ENCODE data around the gene ITGA2.

DNA sequence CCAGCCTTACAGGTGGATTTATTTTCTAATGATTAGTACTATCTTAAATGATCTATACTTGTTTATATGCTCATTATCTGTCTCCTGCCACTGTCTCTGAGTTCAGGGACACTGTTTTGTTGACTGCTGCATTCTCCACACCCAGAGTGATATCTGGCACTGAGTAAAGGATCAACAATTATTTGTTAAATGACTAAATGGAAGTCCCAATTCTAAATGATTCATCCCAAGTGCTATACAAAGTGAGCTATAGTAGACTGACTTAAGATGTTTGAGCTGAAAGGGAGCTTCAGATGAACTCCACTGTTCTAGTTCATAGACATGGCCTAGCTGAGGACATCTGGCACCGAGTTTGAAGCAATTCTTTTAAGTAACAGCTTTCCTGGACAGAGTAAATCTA lies 40.5 kb downstream of the ITGA2 start:
- TF ChIP-seq, protein P1, sequence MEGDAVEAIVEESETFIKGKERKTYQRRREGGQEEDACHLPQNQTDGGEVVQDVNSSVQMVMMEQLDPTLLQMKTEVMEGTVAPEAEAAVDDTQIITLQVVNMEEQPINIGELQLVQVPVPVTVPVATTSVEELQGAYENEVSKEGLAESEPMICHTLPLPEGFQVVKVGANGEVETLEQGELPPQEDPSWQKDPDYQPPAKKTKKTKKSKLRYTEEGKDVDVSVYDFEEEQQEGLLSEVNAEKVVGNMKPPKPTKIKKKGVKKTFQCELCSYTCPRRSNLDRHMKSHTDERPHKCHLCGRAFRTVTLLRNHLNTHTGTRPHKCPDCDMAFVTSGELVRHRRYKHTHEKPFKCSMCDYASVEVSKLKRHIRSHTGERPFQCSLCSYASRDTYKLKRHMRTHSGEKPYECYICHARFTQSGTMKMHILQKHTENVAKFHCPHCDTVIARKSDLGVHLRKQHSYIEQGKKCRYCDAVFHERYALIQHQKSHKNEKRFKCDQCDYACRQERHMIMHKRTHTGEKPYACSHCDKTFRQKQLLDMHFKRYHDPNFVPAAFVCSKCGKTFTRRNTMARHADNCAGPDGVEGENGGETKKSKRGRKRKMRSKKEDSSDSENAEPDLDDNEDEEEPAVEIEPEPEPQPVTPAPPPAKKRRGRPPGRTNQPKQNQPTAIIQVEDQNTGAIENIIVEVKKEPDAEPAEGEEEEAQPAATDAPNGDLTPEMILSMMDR (conservative IDR thresholded peaks at IDR 0.05; ENCODE audit: low read depth, low read length), result no peak
- TF ChIP-seq EZH2 (IDR thresholded peaks at IDR 0.05; ENCODE audit: borderline replicate concordance, low read depth, low read length, poor library complexity, severe bottlenecking), result no peak
